Large intestine (tissue), 3 donors: Measurements from ENCODE around the gene NTN4. TPM values are rescaled to one million over a fixed set of nuclear protein-coding genes. Genes with fewer than 3 reads are reported as not detected.

Experiments used
- DNase-seq, 2 donors: peaks; one replicate each; pipeline versions ENCODE4 v3.0.0 to v3.0.0-alpha.2; 2013
- H3K27ac ChIP-seq: one replicate; pipeline ENCODE4 v1.5.1; 2013; ENCODE audit warnings: low read length
- H3K27me3 ChIP-seq: 2 replicates; pipeline ENCODE4 v1.6.1; 2013; ENCODE audit warnings: low read length; ENCODE audit not compliant: control insufficient read depth, insufficient read depth
- H3K36me3 ChIP-seq: 2 replicates; pipeline ENCODE4 v1.6.1; 2013; ENCODE audit warnings: low read length; ENCODE audit not compliant: control insufficient read depth, insufficient read depth
- H3K4me1 ChIP-seq: one replicate; pipeline ENCODE4 v1.6.1; 2013; ENCODE audit warnings: low read length; ENCODE audit not compliant: control insufficient read depth, insufficient read depth
- H3K4me3 ChIP-seq: one replicate; pipeline ENCODE4 v1.5.1; 2013; ENCODE audit warnings: low read length
- H3K9me3 ChIP-seq: one replicate; pipeline ENCODE4 v1.6.1; 2013; ENCODE audit warnings: mild to moderate bottlenecking, low read depth, low read length, moderate library complexity; ENCODE audit not compliant: control insufficient read depth
- WGBS: methylation state at CpG from one replicate; pipeline ENCODE4 v1.1.5; 2013; ENCODE audit warnings: low lambda C conversion rate; ENCODE audit not compliant: insufficient coverage; 5-methylcytosine and 5-hydroxymethylcytosine counted together
- polyA plus RNA-seq: library from polyadenylated mRNA; unstranded; fragments of 120-200 nt; gene quantifications from one replicate; pipeline ENCODE4 v1.2.1, GENCODE V29; 2013

The NTN4 gene
- polyA plus RNA-seq, 1 donor: 28.4 TPM

- no CpG with 5 or more reads among the region's 2 CpGs for WGBS
- Histone ChIP-seq H3K27me3 (no peaks in the 10 kb centered on the region), H3K9me3 (no peaks in the 10 kb centered on the region), H3K27ac (no peak overlapping the region), H3K36me3 (no peaks in the 10 kb centered on the region), H3K4me1 (peaks cover 22% of the 10 kb centered on the region), H3K4me3 (no peak overlapping the region)
- no peak for DNase-seq
Measured at GRCh38 chr12:95614390-95614982, 176.1 kb downstream of the NTN4 start.

GRCh38 chr12:95613021-95613420 is 177.5 kb downstream of the NTN4 start:
- no CpG with 5 or more reads among the region's 7 CpGs for WGBS
- Histone ChIP-seq H3K4me1 (peaks cover 22% of the 10 kb centered on the region), H3K9me3 (no peaks in the 10 kb centered on the region), H3K27me3 (no peaks in the 10 kb centered on the region), H3K4me3 (no peak overlapping the region), H3K36me3 (no peaks in the 10 kb centered on the region), H3K27ac (no peak overlapping the region)
- no peak for DNase-seq

- DNase-seq: peak; percentile 71 to 87
- H3K4me1 ChIP-seq: peaks cover 17% of the 10 kb centered on the region
- H3K27ac ChIP-seq: peak overlapping the region; percentile 56
- WGBS: 17% methylated on average over 1 of the region's 2 CpGs
- H3K9me3 ChIP-seq: no peaks in the 10 kb centered on the region
- no peak overlapping the region for H3K4me3 ChIP-seq
- H3K27me3 ChIP-seq: no peaks in the 10 kb centered on the region
- no peaks in the 10 kb centered on the region for H3K36me3 ChIP-seq
Measured at GRCh38 chr12:95611676-95612309, 178.8 kb downstream of the NTN4 start.

- Histone ChIP-seq H3K9me3 (no peaks in the 10 kb centered on the region), H3K27ac (no peak overlapping the region), H3K27me3 (no peaks in the 10 kb centered on the region), H3K36me3 (no peaks in the 10 kb centered on the region), H3K4me3 (no peak overlapping the region), H3K4me1 (peaks cover 4% of the 10 kb centered on the region)
- 100% methylated on average over 2 of the region's 13 CpGs for WGBS
- no peak for DNase-seq
Measured at GRCh38 chr12:95608252-95609033, 182.1 kb downstream of the NTN4 start.

Other genes starting within 250 kb of the NTN4 start
- gene USP44, start 239.3 kb downstream of the NTN4 start, polyA plus RNA-seq: 0.93 TPM
- gene SNRPF, start 68.2 kb upstream of the NTN4 start, polyA plus RNA-seq: 43.6 TPM
- gene CCDC38, start 151.8 kb upstream of the NTN4 start, polyA plus RNA-seq: 0.36 TPM
- gene AMDHD1, start 152.6 kb upstream of the NTN4 start, polyA plus RNA-seq: 2.7 TPM
- 3.6 TPM for gene HAL, start 205.6 kb upstream of the NTN4 start, polyA plus RNA-seq
- gene LTA4H, start 244.8 kb upstream of the NTN4 start, polyA plus RNA-seq: 218 TPM